ENCODE results near the gene MUC21. TPM values are rescaled to one million over a fixed set of nuclear protein-coding genes. Genes with fewer than 3 reads are reported as not detected.

MUC21 gene
- total and polyA plus RNA-seq, 2 of the 8 experiments (the other 6 are each of a cell fraction or from before 2014, with no cell fraction given): not detected

- WGBS, 2 experiments (ENCODE audit: extremely low coverage in 1 of 2, insufficient coverage in 1 of 2, insufficient read length in 1 of 2, insufficient replicate concordance in 2 of 2, low coverage in 1 of 2, low lambda C conversion rate in 2 of 2, missing lambda C conversion rate in 1 of 2): 77% methylated on average over 5 of the region's 5 CpGs; no CpG with 5 or more reads in 1 of the 2 experiments
- H3K14ac ChIP-seq (ENCODE audit: insufficient read length): no peak overlapping the region
- no peak overlapping the region for H4K5ac ChIP-seq (ENCODE audit: insufficient read length, low read depth, low read length)
These were observed 18.3 kb upstream of the MUC21 start for GRCh38 chr6:30965140-30965601.

More at GRCh38 chr6:30965140-30965601, 18.3 kb upstream of the MUC21 start:
- POLR2A ChIA-PET (ENCODE audit: partially characterized antibody): no interaction called here
- Histone ChIP-seq H3K27me3 (replicated peaks in 1 of 4; ENCODE audit: control insufficient read depth in 3 of 4, extremely low read depth in 1 of 4, insufficient read depth in 3 of 4, low read length in 3 of 4) (no peaks in the 10 kb centered on the region), H2AFZ (ENCODE audit: low read length) (no peak overlapping the region), H3K23ac (ENCODE audit: insufficient read length) (no peak overlapping the region), H3K79me2 (ENCODE audit: control insufficient read depth in 1 of 2, insufficient read depth in 2 of 2, low read length in 2 of 2) (no peaks in the 10 kb centered on the region), H3K9ac (replicated peaks in 1 of 4; ENCODE audit: extremely low read depth in 1 of 4, low read depth in 3 of 4, low read length in 3 of 4) (no peak overlapping the region), H3K18ac (ENCODE audit: extremely low read depth, low read length) (no peak overlapping the region), H3K4ac (replicated peaks; ENCODE audit: insufficient read length, low read depth, low read length) (no peak overlapping the region), H4K20me1 (replicated peaks in 1 of 2; ENCODE audit: control insufficient read depth in 1 of 2, insufficient read depth in 2 of 2, low read length in 2 of 2) (no peaks in the 10 kb centered on the region), H4K8ac (ENCODE audit: extremely low read depth, insufficient read depth, low read length) (no peak overlapping the region), H3K9me3 (ENCODE audit: insufficient read depth in 2 of 2, low read depth in 1 of 2, low read length in 1 of 2) (no peaks in the 10 kb centered on the region), H3K79me1 (ENCODE audit: low read depth, low read length) (no peaks in the 10 kb centered on the region), H2BK120ac (replicated peaks; ENCODE audit: low read depth, low read length) (no peak overlapping the region), H3K4me1 (replicated peaks in 1 of 4; ENCODE audit: control insufficient read depth in 3 of 4, insufficient read depth in 4 of 4, low read length in 3 of 4) (no peaks in the 10 kb centered on the region), H3K4me3 (ENCODE audit: extremely low read depth in 1 of 4, insufficient read depth in 2 of 4, low read depth in 3 of 4, low read length in 4 of 4) (no peak overlapping the region), H3K56ac (replicated peaks; ENCODE audit: insufficient read length, low read depth, low read length) (no peak overlapping the region), H4K91ac (replicated peaks; ENCODE audit: insufficient read length, low read length) (no peak overlapping the region), H2AK5ac (ENCODE audit: low read depth, low read length) (no peak overlapping the region), H2BK20ac (ENCODE audit: low read length) (no peak overlapping the region), H3K4me2 (ENCODE audit: insufficient read depth in 1 of 2, low read depth in 2 of 2, low read length in 2 of 2) (no peak overlapping the region), H3K23me2 (ENCODE audit: low read depth, low read length) (no peaks in the 10 kb centered on the region; the same call in 1 of the 2 replicates), H2BK5ac (ENCODE audit: low read depth, low read length) (no peak overlapping the region), H3K27ac (ENCODE audit: low read depth, low read length) (no peak overlapping the region), H2BK15ac (ENCODE audit: low read length) (no peak overlapping the region), H3K36me3 (ENCODE audit: control insufficient read depth in 2 of 4, insufficient read depth in 4 of 4, low read length in 3 of 4) (no peaks in the 10 kb centered on the region), H2BK12ac (ENCODE audit: low read depth, low read length) (no peak overlapping the region)
- DNase-seq (ENCODE audit: low read depth in 1 of 2, low spot score in 2 of 2): no peak
- no peak for TF ChIP-seq CBX5 (IDR thresholded peaks at IDR 0.05; ENCODE audit: low read depth, low read length)
- TF ChIP-seq RNF2 (IDR thresholded peaks at IDR 0.05; ENCODE audit: borderline replicate concordance, low read depth, low read length, missing control alignments, poor library complexity, severe bottlenecking): no peak
- no peak for TF ChIP-seq SP4 (IDR thresholded peaks at IDR 0.05; ENCODE audit: low read length)
- TF ChIP-seq CEBPB (IDR thresholded peaks at IDR 0.05; ENCODE audit: low read depth, low read length): no peak
- no peak for TF ChIP-seq POLR2AphosphoS5 (IDR thresholded peaks at IDR 0.05; ENCODE audit: low read depth, low read length)
- no peak for TF ChIP-seq POLR2A (IDR thresholded peaks at IDR 0.05; ENCODE audit: control extremely low read depth in 1 of 2, low read depth in 2 of 2, low read length in 2 of 2)
- TF ChIP-seq SIN3A (conservative IDR thresholded peaks at IDR 0.05 in 1 of 2, IDR thresholded peaks at IDR 0.05 in 1 of 2; ENCODE audit: low read depth in 1 of 2, low read length in 2 of 2): no peak
- CTCF ChIA-PET (ENCODE audit: partially characterized antibody): interaction anchor here (1.0 to 1.9 kb wide), 3 partner anchors 14 to 143 kb away, joined by 4 read pairs; no protein-coding TSS in a partner anchor
- no peak for FAIRE-seq
